Measurements from ENCODE around the gene DES.
"Not testable (repeated sequence)": the region's sequence is repeated elsewhere in the genome, so short reads cannot be mapped to it uniquely, and the experiment has no call there.

The DES gene

DNA sequence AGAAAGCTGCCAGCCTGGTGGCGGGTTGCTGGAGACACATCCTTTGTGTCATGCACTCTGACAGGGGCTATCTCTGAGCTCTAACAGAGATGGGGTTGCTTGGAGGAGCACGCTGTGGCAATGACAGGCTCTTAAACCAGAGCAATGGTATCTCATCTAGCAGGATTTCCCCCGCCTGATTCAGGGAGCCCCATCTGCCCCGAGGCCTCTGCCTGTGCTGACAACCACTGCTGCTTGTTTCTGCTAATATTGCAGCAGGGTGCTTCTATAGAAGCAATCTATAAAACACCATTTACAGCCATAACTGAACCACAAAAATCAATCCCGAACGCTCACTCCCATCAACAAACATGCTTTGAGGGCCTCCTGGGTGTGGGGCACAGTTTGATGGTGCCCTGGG, 17.6 kb upstream of the DES start:
- no peak for DNase-seq

- no peak for DNase-seq
Measured at GRCh38 chr2:219401606-219402005, 16.6 kb upstream of the DES start.

- peak; percentile 73 for DNase-seq
Measured at GRCh38 chr2:219402665-219403515, 15.3 kb upstream of the DES start.

GRCh38 chr2:219403861-219404260, 14.3 kb upstream of the DES start:
- no peak for DNase-seq

- DNase-seq, result no peak
Measured at GRCh38 chr2:219404291-219404910, 13.8 kb upstream of the DES start.

DNA sequence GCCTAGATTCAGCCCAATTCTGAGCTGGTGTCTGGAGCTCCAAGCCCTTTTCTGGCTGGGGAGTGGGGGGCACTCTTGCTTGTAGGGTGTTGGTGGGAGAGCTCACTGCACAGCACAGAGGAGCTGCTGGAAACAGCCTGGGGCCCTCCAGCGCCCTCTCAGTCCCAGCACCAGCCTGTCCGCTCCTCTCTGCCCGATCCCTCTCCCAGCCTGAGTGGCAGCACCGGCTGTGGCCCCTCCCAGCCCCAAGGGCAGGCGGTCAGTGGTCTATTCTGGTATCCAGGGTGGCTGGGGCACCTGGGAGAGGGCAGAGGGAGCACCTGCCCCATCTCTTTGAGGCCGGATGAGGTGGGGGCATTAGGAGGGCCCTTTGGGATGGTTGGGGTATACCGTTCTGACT, 13.2 kb upstream of the DES start:
- no peak for DNase-seq

DNA sequence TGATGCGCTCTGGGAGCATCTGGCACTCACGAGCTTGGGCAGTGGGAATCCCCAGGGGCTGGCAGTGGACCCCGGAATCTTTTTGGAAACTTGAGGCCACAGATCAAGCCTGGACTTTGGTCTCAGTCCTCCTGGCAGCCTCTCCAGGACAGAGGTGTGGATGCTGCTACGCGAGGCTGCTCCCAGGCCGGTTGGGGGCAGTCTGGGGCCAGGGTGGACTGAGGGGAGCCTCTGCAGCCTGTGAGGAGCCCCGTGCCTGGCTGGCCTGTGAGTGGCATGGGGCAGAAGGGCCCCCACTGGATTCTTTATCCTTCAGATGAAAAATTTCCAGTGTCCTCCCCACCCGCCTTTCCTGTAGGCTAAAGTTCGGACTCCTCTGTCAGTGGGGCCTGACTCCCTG, 12.7 kb upstream of the DES start:
- no peak for DNase-seq

DNA sequence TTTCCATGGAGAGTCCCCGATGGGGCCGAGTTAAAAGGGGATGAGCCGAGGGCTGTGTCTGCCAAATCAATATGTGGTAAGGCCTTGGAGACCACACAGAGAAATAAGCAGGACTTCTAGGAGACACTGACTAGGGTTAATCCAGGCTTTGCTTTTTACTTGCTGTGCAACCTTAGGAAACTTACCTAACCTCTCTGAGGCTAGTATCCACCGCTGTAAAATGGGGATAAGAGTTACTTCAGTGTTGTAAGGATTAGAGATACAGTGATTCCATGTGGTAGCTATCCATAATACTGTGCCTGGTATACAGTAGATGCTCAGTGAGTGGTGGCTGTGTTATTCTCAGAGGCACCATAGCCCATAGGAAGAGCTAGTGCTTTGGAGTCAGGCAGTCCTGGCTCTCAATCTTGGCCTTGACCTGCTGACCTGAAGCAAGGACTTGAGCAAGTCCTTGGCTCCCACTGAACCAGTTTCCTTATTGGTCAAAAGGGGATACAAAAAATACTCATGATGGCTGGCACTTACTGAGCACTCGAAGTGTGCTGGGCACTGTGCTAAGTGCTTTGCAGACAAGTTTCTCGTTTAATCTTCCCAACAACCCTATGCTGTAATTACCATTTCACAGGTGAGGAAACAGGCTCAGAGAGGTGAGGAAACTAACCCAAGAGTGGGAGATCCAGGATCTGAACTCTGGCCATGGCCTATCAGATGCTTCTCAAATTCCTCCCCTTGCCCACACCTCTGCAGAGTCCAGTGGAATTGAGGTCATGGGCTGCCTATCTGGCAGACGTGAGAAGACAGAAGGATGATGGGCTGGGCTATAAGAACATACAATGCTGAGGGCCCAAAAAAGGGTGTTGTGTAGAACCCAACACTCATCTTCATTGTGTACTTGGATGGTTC, 12.0 kb upstream of the DES start:
- DNase-seq, result no peak

DNA sequence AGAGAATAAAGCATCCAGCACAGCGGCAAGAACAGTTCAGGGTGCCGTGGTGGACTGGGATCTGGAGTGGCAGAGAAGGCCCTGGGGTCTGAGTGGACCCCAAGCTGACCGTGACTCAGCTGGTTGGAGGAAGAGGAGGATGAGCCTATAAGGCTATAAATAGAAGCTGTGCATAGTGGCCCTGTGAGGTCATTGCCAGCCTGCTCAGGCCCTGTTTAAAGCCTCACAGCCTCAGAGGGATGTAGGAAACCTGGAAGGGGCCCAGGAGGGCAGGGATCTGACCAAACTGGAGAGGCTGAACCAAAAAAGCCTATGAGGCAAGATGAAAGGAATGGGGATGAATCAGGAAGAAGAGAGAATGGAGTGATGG, 11.3 kb upstream of the DES start:
- DNase-seq, result no peak

DNA sequence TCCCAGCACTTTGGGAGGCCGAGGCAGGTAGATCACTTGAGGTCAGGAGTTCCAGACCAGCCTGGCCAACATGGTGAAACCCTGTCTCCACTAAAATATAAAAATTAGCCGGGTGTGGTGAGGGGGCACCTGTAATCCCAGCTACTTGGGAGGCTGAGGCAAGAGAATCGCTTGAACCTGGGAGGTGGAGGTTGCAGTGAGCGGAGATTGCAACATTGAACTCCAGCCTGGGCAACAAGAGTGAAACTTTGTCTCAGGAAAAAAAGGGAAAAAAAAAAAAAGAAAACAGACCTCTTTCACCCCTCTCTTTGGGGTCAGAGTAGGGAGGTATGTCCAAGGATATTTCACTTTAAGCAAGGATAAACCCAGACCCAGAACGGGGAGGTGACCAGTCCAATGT, 10.8 kb upstream of the DES start:
- DNase-seq, result not testable (repeated sequence)

DNA sequence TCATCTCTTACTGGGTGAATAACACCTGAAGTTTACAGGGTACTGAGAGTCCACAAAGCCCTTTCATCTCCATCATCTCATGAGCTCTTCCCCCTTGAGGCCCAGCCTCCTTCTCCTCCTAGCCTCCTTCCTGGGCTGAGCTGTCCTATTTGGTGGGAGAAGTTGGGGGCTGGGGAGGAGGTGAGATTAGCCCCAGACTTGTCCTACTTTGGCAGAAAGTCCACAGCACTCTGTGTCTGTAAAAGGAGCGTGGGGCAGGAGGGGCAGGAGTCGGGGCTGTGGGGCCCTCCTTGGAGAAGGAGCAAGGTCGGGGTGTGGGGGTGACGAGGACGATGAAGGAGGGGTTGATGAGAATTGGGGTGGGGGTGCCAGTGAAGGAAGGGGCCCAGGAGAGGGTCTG, 10.0 kb upstream of the DES start:
- DNase-seq, result no peak

GRCh38 chr2:219408631-219409030, 9.5 kb upstream of the DES start:
- DNase-seq, result no peak

DNA sequence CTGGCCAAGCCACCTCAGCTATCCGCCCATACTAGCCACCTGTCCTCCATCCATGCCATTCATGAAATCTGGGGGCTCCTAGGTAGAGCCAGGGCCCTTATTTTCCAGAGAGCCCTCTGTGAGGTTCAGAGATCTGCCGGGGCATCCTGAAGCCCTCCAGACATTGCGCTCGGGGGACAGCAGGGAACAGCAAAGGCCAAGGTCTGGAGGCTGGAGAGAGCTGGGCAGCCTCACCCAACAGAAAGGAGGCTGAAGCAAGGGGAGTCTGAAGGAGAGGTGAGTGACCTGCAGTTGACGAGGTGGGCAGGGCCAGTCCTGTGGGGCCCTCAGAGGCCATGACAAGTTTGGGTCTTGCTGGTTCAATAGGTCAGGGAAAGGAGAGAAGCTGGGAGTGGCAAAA, 8.6 kb upstream of the DES start:
- DNase-seq, result no peak

DNA sequence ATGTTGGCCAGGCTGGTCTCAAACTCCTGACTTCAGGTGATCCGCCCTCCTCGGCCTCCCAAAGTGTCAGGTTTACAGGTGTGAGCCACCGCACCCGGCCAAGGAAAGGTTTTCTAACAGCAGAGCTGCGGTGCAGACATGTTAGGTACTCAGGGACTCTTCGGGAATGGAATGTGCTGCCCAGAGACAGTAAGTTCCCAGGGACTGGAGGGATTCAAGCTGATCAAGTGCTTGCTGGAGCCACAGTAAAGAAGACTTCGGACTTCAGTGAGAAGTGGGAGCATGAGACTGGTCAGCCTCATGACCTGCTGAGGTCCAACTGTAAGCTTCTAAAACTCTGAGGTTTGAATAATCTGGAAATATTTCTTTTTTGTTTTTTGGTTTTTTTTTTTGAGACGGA, 7.8 kb upstream of the DES start:
- no peak for DNase-seq

DNA sequence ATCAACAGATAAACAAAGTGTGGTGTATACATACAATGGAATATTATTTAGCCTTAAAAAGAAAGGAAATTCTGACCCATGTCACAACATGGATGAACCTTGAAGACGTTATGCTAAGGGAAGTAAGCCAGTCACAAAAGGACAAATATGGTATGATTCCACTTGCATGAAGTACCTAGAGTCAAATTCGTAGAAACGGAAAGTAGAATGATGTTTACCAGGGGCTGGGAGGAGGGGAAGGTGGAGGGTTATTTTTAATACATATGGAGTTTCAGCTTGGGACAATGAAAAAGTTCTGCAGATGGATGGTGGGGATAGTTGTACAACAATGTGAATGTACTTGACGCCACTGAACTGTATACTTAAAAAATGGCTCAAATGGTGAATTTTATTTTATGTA, 3.3 kb upstream of the DES start:
- no peak for DNase-seq

DNA sequence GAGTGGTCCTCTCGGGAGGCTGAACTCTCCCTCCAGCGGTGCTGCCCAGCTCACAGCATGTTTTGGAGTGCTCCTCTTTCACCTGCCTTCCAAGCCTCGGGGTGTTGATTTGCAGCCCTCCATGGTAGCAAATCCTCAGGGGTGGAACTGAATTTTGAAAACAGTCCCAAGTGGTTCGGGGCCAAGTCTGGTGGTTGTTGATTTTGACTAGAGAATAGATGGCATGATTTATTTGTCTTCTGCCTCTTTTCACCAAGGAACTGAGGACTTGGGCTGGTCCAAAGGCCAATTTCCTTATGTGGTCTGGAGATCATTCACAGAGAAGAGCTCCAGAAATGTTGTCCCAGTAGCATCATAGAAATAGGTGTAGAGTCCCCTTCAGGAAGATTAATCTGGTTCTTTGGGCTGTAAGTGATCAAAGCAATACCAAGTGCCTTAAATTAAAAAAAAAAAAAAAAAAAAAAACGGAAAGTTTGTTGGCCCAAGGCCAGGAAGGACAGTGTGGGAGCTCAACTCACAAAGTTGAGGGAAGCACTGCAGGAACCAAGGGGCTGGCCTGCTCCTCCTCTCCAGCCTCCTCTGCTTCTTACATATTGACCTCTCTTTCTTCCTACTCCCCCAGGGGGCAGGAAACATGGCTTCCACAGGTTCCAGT, 2.5 kb upstream of the DES start:
- no peak for DNase-seq

GRCh38 chr2:219416235-219416602, 2.0 kb upstream of the DES start:
- no peak for DNase-seq

DNA sequence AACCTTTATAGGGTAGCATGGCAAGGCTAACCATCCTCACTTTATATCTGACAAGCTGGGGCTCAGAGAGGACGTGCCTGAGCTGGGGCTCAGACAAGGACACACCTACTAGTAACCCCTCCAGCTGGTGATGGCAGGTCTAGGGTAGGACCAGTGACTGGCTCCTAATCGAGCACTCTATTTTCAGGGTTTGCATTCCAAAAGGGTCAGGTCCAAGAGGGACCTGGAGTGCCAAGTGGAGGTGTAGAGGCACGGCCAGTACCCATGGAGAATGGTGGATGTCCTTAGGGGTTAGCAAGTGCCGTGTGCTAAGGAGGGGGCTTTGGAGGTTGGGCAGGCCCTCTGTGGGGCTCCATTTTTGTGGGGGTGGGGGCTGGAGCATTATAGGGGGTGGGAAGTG, 1.2 kb upstream of the DES start:
- DNase-seq, result no peak

- no peak for DNase-seq
Measured at GRCh38 chr2:219417374-219417773, 803 bp upstream of the DES start.

- DNase-seq, result no peak
Measured at GRCh38 chr2:219419012-219419324, 791 bp downstream of the DES start.

- no peak for DNase-seq
Measured at GRCh38 chr2:219419331-219420197, 1.4 kb downstream of the DES start.

- no peak for DNase-seq
Measured at GRCh38 chr2:219420687-219421086, 2.5 kb downstream of the DES start.

- no peak for DNase-seq
Measured at GRCh38 chr2:219421323-219421722, 3.1 kb downstream of the DES start.
